Stimulated activated memory B cell treated with anti-CD40 and anti-IgM and Interleukin-4, amounts not matched to agents 10 μg/mL and 1 μg/mL and 100 μg/mL, for 72 hours (primary cell): Measurements from ENCODE around the gene MAD1L1.

Experiments used
- ATAC-seq: fragments of 150-1000 bp; cut with Tn5 transposase; 2 replicates; pipeline ENCODE4 v1.10.0; 2021
- H3K27ac Mint-ChIP-seq: one replicate; pipeline ENCODE4 v1.8.0; 2022; ENCODE audit warnings: mild to moderate bottlenecking, mixed read lengths
- H3K27me3 Mint-ChIP-seq: one replicate; pipeline ENCODE4 v1.8.0; 2022; ENCODE audit warnings: mixed read lengths
- H3K36me3 Mint-ChIP-seq: one replicate; pipeline ENCODE4 v1.8.0; 2022; ENCODE audit warnings: mixed read lengths
- H3K4me1 Mint-ChIP-seq: one replicate; pipeline ENCODE4 v1.8.0; 2022; ENCODE audit warnings: mixed read lengths
- H3K4me3 Mint-ChIP-seq: one replicate; pipeline ENCODE4 v1.8.0; 2022; ENCODE audit warnings: mild to moderate bottlenecking, moderate library complexity, mixed read lengths
- H3K9me3 Mint-ChIP-seq: one replicate; pipeline ENCODE4 v1.8.0; 2022; ENCODE audit warnings: mixed read lengths

The MAD1L1 gene

GRCh38 chr7:2266911-2267310, 34.2 kb upstream of the MAD1L1 start:
- Mint-ChIP-seq H3K36me3 (peaks cover 60% of the 10 kb centered on the region), H3K4me1 (peaks cover 19% of the 10 kb centered on the region), H3K27me3 (no peaks in the 10 kb centered on the region), H3K4me3 (no peak overlapping the region), H3K9me3 (no peaks in the 10 kb centered on the region), H3K27ac (no peak overlapping the region)
- no peak for ATAC-seq

GRCh38 chr7:2264158-2264557, 31.4 kb upstream of the MAD1L1 start:
- Mint-ChIP-seq H3K36me3 (peaks cover 65% of the 10 kb centered on the region), H3K4me3 (peak overlapping the region; percentile 6), H3K27me3 (no peaks in the 10 kb centered on the region), H3K9me3 (no peaks in the 10 kb centered on the region), H3K27ac (peak overlapping the region; percentile 96), H3K4me1 (peaks cover 45% of the 10 kb centered on the region)
- ATAC-seq = no peak

GRCh38 chr7:2263176-2263575, 30.4 kb upstream of the MAD1L1 start:
- Mint-ChIP-seq H3K36me3 (peaks cover 75% of the 10 kb centered on the region), H3K27ac (peak overlapping the region; percentile 96), H3K27me3 (no peaks in the 10 kb centered on the region), H3K4me3 (peak overlapping the region; percentile 21), H3K4me1 (peaks cover 55% of the 10 kb centered on the region), H3K9me3 (no peaks in the 10 kb centered on the region)
- ATAC-seq = no peak

- Mint-ChIP-seq H3K4me3 (peak overlapping the region; percentile 60), H3K4me1 (peaks cover 64% of the 10 kb centered on the region), H3K27me3 (no peaks in the 10 kb centered on the region), H3K36me3 (peaks cover 83% of the 10 kb centered on the region), H3K27ac (peak overlapping the region; percentile 96), H3K9me3 (no peaks in the 10 kb centered on the region)
- ATAC-seq = peak; percentile 89
Measured at GRCh38 chr7:2261611-2262010, 28.9 kb upstream of the MAD1L1 start.

GRCh38 chr7:2260820-2261219, 28.1 kb upstream of the MAD1L1 start:
- H3K27me3 Mint-ChIP-seq = no peaks in the 10 kb centered on the region
- peaks cover 72% of the 10 kb centered on the region for H3K4me1 Mint-ChIP-seq
- H3K36me3 Mint-ChIP-seq = peaks cover 86% of the 10 kb centered on the region
- peak overlapping the region; percentile 23 for H3K4me3 Mint-ChIP-seq
- H3K27ac Mint-ChIP-seq = peak overlapping the region; percentile 96
- H3K9me3 Mint-ChIP-seq = no peaks in the 10 kb centered on the region
- ATAC-seq = no peak

- Mint-ChIP-seq H3K27ac (peak overlapping the region; percentile 96), H3K4me3 (peak overlapping the region; percentile 72), H3K27me3 (no peaks in the 10 kb centered on the region), H3K9me3 (no peaks in the 10 kb centered on the region), H3K4me1 (peaks cover 86% of the 10 kb centered on the region), H3K36me3 (peaks cover 86% of the 10 kb centered on the region)
- ATAC-seq = peak; percentile 1
Measured at GRCh38 chr7:2259480-2259879, 26.7 kb upstream of the MAD1L1 start.

GRCh38 chr7:2258661-2259365, 26.1 kb upstream of the MAD1L1 start:
- peaks cover 83% of the 10 kb centered on the region for H3K4me1 Mint-ChIP-seq
- ATAC-seq = peak; percentile 82

GRCh38 chr7:2257651-2258050, 24.9 kb upstream of the MAD1L1 start:
- no peaks in the 10 kb centered on the region for H3K9me3 Mint-ChIP-seq
- peaks cover 86% of the 10 kb centered on the region for H3K36me3 Mint-ChIP-seq
- H3K4me1 Mint-ChIP-seq = peaks cover 87% of the 10 kb centered on the region
- H3K27me3 Mint-ChIP-seq = no peaks in the 10 kb centered on the region
- H3K4me3 Mint-ChIP-seq = peak overlapping the region; percentile 29
- peak overlapping the region; percentile 96 for H3K27ac Mint-ChIP-seq
- ATAC-seq = no peak

More at GRCh38 chr7:2258661-2259365, 26.1 kb upstream of the MAD1L1 start:
- H3K27ac Mint-ChIP-seq = peak overlapping the region; percentile 96
- no peaks in the 10 kb centered on the region for H3K9me3 Mint-ChIP-seq
- no peaks in the 10 kb centered on the region for H3K27me3 Mint-ChIP-seq
- H3K36me3 Mint-ChIP-seq = peaks cover 86% of the 10 kb centered on the region
- peak overlapping the region; percentile 72 for H3K4me3 Mint-ChIP-seq

GRCh38 chr7:2257046-2257551, 24.4 kb upstream of the MAD1L1 start:
- H3K4me3 Mint-ChIP-seq = no peak overlapping the region
- no peaks in the 10 kb centered on the region for H3K9me3 Mint-ChIP-seq
- H3K27me3 Mint-ChIP-seq = no peaks in the 10 kb centered on the region
- ATAC-seq = no peak
- no peak overlapping the region for H3K27ac Mint-ChIP-seq
- H3K4me1 Mint-ChIP-seq = peaks cover 85% of the 10 kb centered on the region
- H3K36me3 Mint-ChIP-seq = peaks cover 80% of the 10 kb centered on the region

- Mint-ChIP-seq H3K27ac (peak overlapping the region; percentile 64), H3K27me3 (no peaks in the 10 kb centered on the region), H3K4me1 (peaks cover 81% of the 10 kb centered on the region), H3K9me3 (no peaks in the 10 kb centered on the region), H3K36me3 (peaks cover 79% of the 10 kb centered on the region), H3K4me3 (peak overlapping the region; percentile 41)
- no peak for ATAC-seq
Measured at GRCh38 chr7:2256306-2257045, 23.7 kb upstream of the MAD1L1 start.

- no peaks in the 10 kb centered on the region for H3K9me3 Mint-ChIP-seq
- no peak for ATAC-seq
- H3K36me3 Mint-ChIP-seq = peaks cover 86% of the 10 kb centered on the region
- peaks cover 77% of the 10 kb centered on the region for H3K4me1 Mint-ChIP-seq
- peak overlapping the region; percentile 64 for H3K27ac Mint-ChIP-seq
- no peaks in the 10 kb centered on the region for H3K27me3 Mint-ChIP-seq
- H3K4me3 Mint-ChIP-seq = peak overlapping the region; percentile 8
Measured at GRCh38 chr7:2255145-2256139, 22.7 kb upstream of the MAD1L1 start.

GRCh38 chr7:2254429-2255144, 21.8 kb upstream of the MAD1L1 start:
- H3K27ac Mint-ChIP-seq = peak overlapping the region; percentile 64
- H3K27me3 Mint-ChIP-seq = no peaks in the 10 kb centered on the region
- H3K4me1 Mint-ChIP-seq = peaks cover 76% of the 10 kb centered on the region
- peak overlapping the region; percentile 30 for H3K4me3 Mint-ChIP-seq
- no peaks in the 10 kb centered on the region for H3K9me3 Mint-ChIP-seq
- no peak for ATAC-seq
- H3K36me3 Mint-ChIP-seq = peaks cover 87% of the 10 kb centered on the region

- Mint-ChIP-seq H3K4me1 (peaks cover 76% of the 10 kb centered on the region), H3K9me3 (no peaks in the 10 kb centered on the region), H3K36me3 (peaks cover 80% of the 10 kb centered on the region), H3K27me3 (no peaks in the 10 kb centered on the region), H3K4me3 (no peak overlapping the region), H3K27ac (peak overlapping the region; percentile 80)
- no peak for ATAC-seq
Measured at GRCh38 chr7:2253525-2254244, 20.9 kb upstream of the MAD1L1 start.

GRCh38 chr7:2253021-2253420, 20.3 kb upstream of the MAD1L1 start:
- no peaks in the 10 kb centered on the region for H3K27me3 Mint-ChIP-seq
- no peaks in the 10 kb centered on the region for H3K9me3 Mint-ChIP-seq
- no peak for ATAC-seq
- H3K4me1 Mint-ChIP-seq = peaks cover 73% of the 10 kb centered on the region
- peak overlapping the region; percentile 80 for H3K27ac Mint-ChIP-seq
- H3K36me3 Mint-ChIP-seq = peaks cover 74% of the 10 kb centered on the region
- no peak overlapping the region for H3K4me3 Mint-ChIP-seq
